ENCODE data around the gene TMEM35B. TPM values are rescaled to one million over a fixed set of nuclear protein-coding genes. Genes with fewer than 3 reads are reported as not detected.
"Not testable (repeated sequence)": the region's sequence is repeated elsewhere in the genome, so short reads cannot be mapped to it uniquely, and the experiment has no call there.

The TMEM35B gene
- total RNA-seq, 1 donor: 21.6 TPM

DNA sequence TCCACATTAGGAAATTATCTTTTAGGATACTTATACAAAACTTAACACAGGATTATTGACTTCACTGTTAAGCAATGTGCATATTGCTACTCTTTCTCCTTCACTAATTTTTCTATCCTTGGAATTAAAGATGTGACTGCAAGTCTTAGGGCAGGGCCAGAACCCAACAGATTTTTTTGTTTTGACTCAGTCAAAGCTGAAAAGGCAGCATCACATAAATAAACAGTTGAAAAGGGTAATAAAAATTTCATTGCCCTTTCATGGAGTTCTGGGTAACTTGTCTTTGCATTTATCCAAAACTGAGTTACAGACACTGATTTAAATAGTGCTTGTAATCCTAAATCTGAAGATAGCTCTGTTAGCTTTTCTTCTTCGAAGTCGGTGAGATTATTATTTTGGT lies 1.9 kb upstream of the TMEM35B start:
- DNase-seq (ENCODE audit: low read depth): peak; percentile 57
- no peak overlapping the region for H3K4me3 ChIP-seq (ENCODE audit: low read depth, low read length)
- TF ChIP-seq, protein P1, sequence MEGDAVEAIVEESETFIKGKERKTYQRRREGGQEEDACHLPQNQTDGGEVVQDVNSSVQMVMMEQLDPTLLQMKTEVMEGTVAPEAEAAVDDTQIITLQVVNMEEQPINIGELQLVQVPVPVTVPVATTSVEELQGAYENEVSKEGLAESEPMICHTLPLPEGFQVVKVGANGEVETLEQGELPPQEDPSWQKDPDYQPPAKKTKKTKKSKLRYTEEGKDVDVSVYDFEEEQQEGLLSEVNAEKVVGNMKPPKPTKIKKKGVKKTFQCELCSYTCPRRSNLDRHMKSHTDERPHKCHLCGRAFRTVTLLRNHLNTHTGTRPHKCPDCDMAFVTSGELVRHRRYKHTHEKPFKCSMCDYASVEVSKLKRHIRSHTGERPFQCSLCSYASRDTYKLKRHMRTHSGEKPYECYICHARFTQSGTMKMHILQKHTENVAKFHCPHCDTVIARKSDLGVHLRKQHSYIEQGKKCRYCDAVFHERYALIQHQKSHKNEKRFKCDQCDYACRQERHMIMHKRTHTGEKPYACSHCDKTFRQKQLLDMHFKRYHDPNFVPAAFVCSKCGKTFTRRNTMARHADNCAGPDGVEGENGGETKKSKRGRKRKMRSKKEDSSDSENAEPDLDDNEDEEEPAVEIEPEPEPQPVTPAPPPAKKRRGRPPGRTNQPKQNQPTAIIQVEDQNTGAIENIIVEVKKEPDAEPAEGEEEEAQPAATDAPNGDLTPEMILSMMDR (IDR thresholded peaks at IDR 0.05; ENCODE audit: insufficient read depth, low read depth, low read length): no peak

DNA sequence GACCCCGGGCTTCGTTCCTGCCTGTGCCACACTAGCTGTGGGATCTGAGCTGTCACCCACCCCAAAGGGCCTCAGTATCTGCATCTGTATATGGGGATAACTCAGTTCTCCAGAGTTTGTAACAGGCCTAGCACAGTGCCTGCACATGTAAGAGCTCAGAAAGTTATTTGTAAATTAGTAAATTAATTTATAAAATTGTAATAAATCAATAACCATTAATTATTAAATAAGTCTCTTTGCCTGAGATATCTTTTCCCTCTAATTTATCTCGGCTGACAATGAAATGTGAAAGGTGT lies 410 bp upstream of the TMEM35B start:
- DNase-seq (ENCODE audit: low read depth): not testable (repeated sequence)
- peak overlapping the region; percentile 84 for H3K4me3 ChIP-seq (ENCODE audit: low read depth, low read length)

DNA sequence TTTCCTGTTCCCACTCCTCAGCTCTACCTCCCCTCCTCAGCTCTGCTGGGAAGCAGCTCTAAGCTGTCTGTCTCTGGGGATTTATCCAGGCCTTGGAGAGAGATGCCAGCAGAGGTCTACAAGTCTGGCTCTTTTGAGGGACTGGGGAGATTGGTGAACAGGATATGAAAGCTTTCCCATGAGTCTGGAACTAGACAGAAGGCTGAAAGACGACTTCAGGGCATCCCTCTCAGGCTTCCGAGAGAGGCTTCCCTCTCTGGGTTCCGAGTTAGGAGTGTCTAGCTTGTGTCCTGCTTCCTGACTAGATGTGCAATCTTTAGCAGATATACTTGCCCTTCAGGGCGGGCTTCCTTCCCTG lies 733 bp downstream of the TMEM35B start:
- peak overlapping the region; percentile 84 for H3K4me3 ChIP-seq (ENCODE audit: low read depth, low read length)
- peak; percentile 46 for DNase-seq (ENCODE audit: low read depth)
- TF ChIP-seq, protein P1 (IDR thresholded peaks at IDR 0.05; ENCODE audit: insufficient read depth, low read depth, low read length): no peak

DNA sequence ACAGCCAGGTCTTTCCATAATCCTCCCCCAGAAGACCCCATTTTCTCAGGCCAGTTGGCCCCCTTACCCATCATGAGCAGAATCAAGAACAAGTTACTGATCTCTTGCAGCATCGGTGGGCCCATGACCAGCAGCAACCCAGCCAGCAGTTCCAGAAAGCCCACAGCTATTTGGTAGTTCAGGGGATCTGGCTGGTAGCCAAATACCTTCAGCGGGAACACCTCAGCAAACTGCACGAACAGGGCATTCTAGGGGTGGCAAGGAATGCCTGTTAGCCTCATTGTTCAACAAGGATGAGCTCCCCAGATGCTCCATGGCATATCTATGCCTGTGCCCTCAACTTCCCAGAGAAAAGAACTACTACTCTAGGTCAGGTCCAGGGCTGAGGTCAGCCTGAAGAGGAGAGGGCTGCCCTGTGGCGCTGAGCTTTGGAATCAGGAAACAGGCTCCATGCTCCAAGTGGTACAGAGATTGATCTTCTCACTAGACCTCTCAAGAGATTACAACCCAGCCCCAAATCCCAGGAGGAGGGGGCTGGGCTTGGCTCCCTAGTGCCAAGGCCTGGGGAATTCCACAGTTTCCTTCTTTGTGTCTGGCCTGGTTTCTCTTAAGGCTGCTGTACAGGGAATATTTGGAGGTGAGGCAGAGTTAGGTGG lies 1.3 kb downstream of the TMEM35B start:
- TF ChIP-seq, protein P1 (IDR thresholded peaks at IDR 0.05; ENCODE audit: insufficient read depth, low read depth, low read length): no peak
- DNase-seq (ENCODE audit: low read depth): no peak

DNA sequence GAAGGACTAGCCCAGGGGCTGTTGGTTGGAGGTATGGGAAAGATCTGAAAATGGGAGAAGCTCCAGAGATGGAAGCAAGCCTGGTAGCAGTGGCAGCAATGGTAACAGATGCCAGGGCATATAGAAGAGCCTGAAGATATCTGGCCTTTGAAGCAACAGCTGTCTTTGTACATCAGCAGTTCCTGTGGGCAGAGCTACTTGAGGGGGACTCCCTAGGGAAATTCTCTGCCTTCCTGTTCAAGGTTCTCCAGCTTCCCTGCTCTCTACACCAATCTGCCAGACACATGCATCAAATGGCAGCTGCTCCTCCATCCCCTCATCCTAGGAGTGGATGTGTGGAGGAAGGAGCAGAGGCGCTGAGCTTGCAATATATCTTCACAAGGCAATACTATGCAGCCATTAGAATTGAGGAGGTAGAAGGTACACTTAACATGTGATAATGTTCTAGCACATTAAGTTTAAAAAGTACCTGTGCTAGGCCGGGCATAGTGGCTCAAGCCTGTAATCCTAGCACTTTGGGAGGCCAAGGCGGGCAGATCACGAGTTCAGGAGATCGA lies 2.2 kb downstream of the TMEM35B start:
- TF ChIP-seq, protein P1 (IDR thresholded peaks at IDR 0.05; ENCODE audit: insufficient read depth, low read depth, low read length): no peak
- no peak for DNase-seq (ENCODE audit: low read depth)

More for the DNA sequence above, 1.3 kb downstream of the TMEM35B start:
- H3K4me3 ChIP-seq (ENCODE audit: low read depth, low read length): peak overlapping the region; percentile 84

DNA sequence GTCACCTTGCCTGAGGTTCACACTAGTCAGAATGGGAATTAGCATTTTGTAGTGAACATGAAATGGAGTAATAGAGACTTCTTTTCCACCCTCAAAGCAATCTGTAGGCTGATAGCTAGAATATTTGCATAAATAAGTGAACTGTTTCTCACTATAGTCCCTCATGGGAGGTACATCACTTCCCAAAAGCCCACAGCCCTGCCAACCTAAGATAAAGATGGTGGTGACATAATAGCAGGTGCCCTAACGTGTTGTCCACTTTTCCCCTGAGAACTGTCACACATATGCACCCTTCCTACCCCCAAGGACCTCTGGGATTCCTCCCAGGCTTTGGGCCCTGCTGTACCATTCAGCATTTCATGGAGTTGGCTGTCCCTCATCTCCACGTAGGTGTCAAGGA lies 4.4 kb downstream of the TMEM35B start:
- no peak for DNase-seq (ENCODE audit: low read depth)
- H3K4me3 ChIP-seq (ENCODE audit: low read depth, low read length): no peak overlapping the region
- TF ChIP-seq, protein P1 (IDR thresholded peaks at IDR 0.05; ENCODE audit: insufficient read depth, low read depth, low read length): no peak

More for the DNA sequence above, 2.2 kb downstream of the TMEM35B start:
- no peak overlapping the region for H3K4me3 ChIP-seq (ENCODE audit: low read depth, low read length)

DNA sequence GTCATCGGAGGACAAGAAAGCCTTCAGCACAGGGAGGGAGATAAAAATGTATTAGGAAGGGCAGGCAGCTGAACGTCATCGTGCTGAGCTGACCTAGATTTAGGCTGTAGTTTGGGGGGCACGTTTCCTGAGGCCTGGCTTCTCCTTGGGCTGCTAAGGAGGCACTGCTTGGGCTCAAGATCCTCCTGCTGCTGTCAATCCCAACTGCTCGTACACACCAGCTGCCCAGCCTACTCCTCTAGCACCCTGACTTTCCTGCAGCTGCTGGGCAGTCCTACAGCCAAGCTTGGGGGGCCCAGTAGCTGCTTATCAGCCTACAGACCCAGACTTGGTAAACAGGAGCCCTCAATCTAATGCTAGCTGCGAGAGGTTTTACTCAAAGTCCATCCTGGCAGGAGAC lies 6.2 kb downstream of the TMEM35B start:
- TF ChIP-seq, protein P1 (IDR thresholded peaks at IDR 0.05; ENCODE audit: insufficient read depth, low read depth, low read length): no peak
- no peak for DNase-seq (ENCODE audit: low read depth)
- no peak overlapping the region for H3K4me3 ChIP-seq (ENCODE audit: low read depth, low read length)

Data from fibroblast of villous mesenchyme (primary cell).